ENCODE results near the gene EPS8L3.

EPS8L3 gene

GRCh38 chr1:109765483-109765815 lies 1.7 kb upstream of the EPS8L3 start:
- Histone ChIP-seq H3K9me3 (replicated peaks in 1 of 11) (no peaks in the 10 kb centered on the region), H3K36me3 (no peaks in the 10 kb centered on the region), H3K27ac (no peak overlapping the region), H4K20me1 (no peaks in the 10 kb centered on the region), H3K9ac (no peak overlapping the region), H3K4me1 (peaks cover 5 to 33% (median 19%) of the 10 kb centered on the region in 10 experiments; a peak in 19 of 20 replicates), H3K4me2 (no peak overlapping the region; a peak in 1 of 22 replicates), H3K27me3 (no peaks in the 10 kb centered on the region), H3K4me3 (no peak overlapping the region)
- no peak for TF ChIP-seq Cebpa-rat (IDR thresholded peaks at IDR 0.05)

- Histone ChIP-seq H3K36me3 (no peaks in the 10 kb centered on the region), H4K20me1 (no peaks in the 10 kb centered on the region), H3K9ac (no peak overlapping the region; a peak in 1 of 22 replicates), H3K4me2 (peak overlapping the region in 3 of 11 experiments; percentile 85 to 95 (median 90); a peak in 3 of 22 replicates), H3K9me3 (replicated peaks in 1 of 11) (no peaks in the 10 kb centered on the region), H3K4me1 (peaks cover 5 to 33% (median 19%) of the 10 kb centered on the region in 10 experiments; a peak in 19 of 20 replicates), H3K4me3 (no peak overlapping the region), H3K27ac (peak overlapping the region in 1 of 11 experiments; percentile 84; a peak in 1 of 22 replicates), H3K27me3 (no peaks in the 10 kb centered on the region)
- TF ChIP-seq Cebpa-rat (IDR thresholded peaks at IDR 0.05) = no peak
These were observed 1.1 kb upstream of the EPS8L3 start for GRCh38 chr1:109764561-109765482.

- Histone ChIP-seq H3K4me1 (peaks cover 5 to 33% (median 19%) of the 10 kb centered on the region in 10 experiments; a peak in 19 of 20 replicates), H3K9me3 (replicated peaks in 1 of 11) (no peaks in the 10 kb centered on the region), H3K4me3 (no peak overlapping the region), H3K36me3 (no peaks in the 10 kb centered on the region), H3K9ac (peak overlapping the region in 6 of 11 experiments; percentile 35 to 69 (median 59); a peak in 12 of 22 replicates), H3K27me3 (no peaks in the 10 kb centered on the region), H4K20me1 (no peaks in the 10 kb centered on the region), H3K4me2 (peak overlapping the region; percentile 24 to 95 (median 65); a peak in 20 of 22 replicates), H3K27ac (peak overlapping the region in 10 of 11 experiments; percentile 34 to 94 (median 78); a peak in 20 of 22 replicates)
- TF ChIP-seq Cebpa-rat (IDR thresholded peaks at IDR 0.05) = no peak
These were observed 690 bp downstream of the EPS8L3 start for GRCh38 chr1:109762821-109763645.

- no peak overlapping the region for H3K9ac ChIP-seq
- no peaks in the 10 kb centered on the region for H3K36me3 ChIP-seq
- peak overlapping the region in 3 of 11 experiments; percentile 85 to 91 (median 90); a peak in 6 of 22 replicates for H3K4me2 ChIP-seq
- 0 out of 22 replicates have a peak overlapping the region, but pooled peaks of 1 of the 11 experiments have one; percentile 2 for H3K27ac ChIP-seq
- no peak overlapping the region for H3K4me3 ChIP-seq
- H3K27me3 ChIP-seq = no peaks in the 10 kb centered on the region
- H3K9me3 ChIP-seq (replicated peaks in 1 of 11) = no peaks in the 10 kb centered on the region
- TF ChIP-seq Cebpa-rat (IDR thresholded peaks at IDR 0.05) = no peak
- no peaks in the 10 kb centered on the region for H4K20me1 ChIP-seq
- H3K4me1 ChIP-seq = peaks cover 5 to 33% (median 19%) of the 10 kb centered on the region in 10 experiments; a peak in 19 of 20 replicates
These were observed 1.6 kb downstream of the EPS8L3 start for GRCh38 chr1:109762039-109762585.

- no peak overlapping the region for H3K9ac ChIP-seq
These were observed 2.3 kb downstream of the EPS8L3 start for GRCh38 chr1:109761227-109762038.

GRCh38 chr1:109760581-109761226 lies 3.0 kb downstream of the EPS8L3 start:
- no peaks in the 10 kb centered on the region for H3K9me3 ChIP-seq (replicated peaks in 1 of 11)
- H3K9ac ChIP-seq = no peak overlapping the region
- no peaks in the 10 kb centered on the region for H3K36me3 ChIP-seq
- no peaks in the 10 kb centered on the region for H4K20me1 ChIP-seq
- TF ChIP-seq Cebpa-rat (IDR thresholded peaks at IDR 0.05) = no peak
- H3K4me3 ChIP-seq = no peak overlapping the region
- H3K4me1 ChIP-seq = peaks cover 5 to 33% (median 19%) of the 10 kb centered on the region in 10 experiments; a peak in 19 of 20 replicates
- no peak overlapping the region for H3K27ac ChIP-seq
- no peak overlapping the region for H3K4me2 ChIP-seq
- no peaks in the 10 kb centered on the region for H3K27me3 ChIP-seq

More at GRCh38 chr1:109761227-109762038, 2.3 kb downstream of the EPS8L3 start:
- no peak for TF ChIP-seq Cebpa-rat (IDR thresholded peaks at IDR 0.05)
- H3K4me3 ChIP-seq = no peak overlapping the region
- 0 out of 22 replicates have a peak overlapping the region, but pooled peaks of 1 of the 11 experiments have one; percentile 2 for H3K27ac ChIP-seq
- no peaks in the 10 kb centered on the region for H3K36me3 ChIP-seq
- H3K9me3 ChIP-seq (replicated peaks in 1 of 11) = no peaks in the 10 kb centered on the region
- H4K20me1 ChIP-seq = no peaks in the 10 kb centered on the region
- H3K4me1 ChIP-seq = peaks cover 5 to 33% (median 19%) of the 10 kb centered on the region in 10 experiments; a peak in 19 of 20 replicates
- no peak overlapping the region for H3K4me2 ChIP-seq
- no peaks in the 10 kb centered on the region for H3K27me3 ChIP-seq

GRCh38 chr1:109759513-109760334 lies 4.0 kb downstream of the EPS8L3 start:
- Histone ChIP-seq H3K9ac (no peak overlapping the region), H3K36me3 (no peaks in the 10 kb centered on the region), H3K27me3 (no peaks in the 10 kb centered on the region), H3K4me1 (peaks cover 5 to 31% (median 18%) of the 10 kb centered on the region in 10 experiments; a peak in 19 of 20 replicates), H3K27ac (no peak overlapping the region), H4K20me1 (no peaks in the 10 kb centered on the region), H3K4me2 (no peak overlapping the region), H3K4me3 (no peak overlapping the region), H3K9me3 (replicated peaks in 1 of 11) (no peaks in the 10 kb centered on the region)
- TF ChIP-seq Cebpa-rat (IDR thresholded peaks at IDR 0.05) = no peak
